ENCODE results near the gene HAUS5.

HAUS5 gene

GRCh38 chr19:35608251-35608650 lies 4.3 kb upstream of the HAUS5 start:
- DNase-seq = no peak

- no peak for DNase-seq
Observed at GRCh38 chr19:35609851-35610353, 2.6 kb upstream of the HAUS5 start.

DNA sequence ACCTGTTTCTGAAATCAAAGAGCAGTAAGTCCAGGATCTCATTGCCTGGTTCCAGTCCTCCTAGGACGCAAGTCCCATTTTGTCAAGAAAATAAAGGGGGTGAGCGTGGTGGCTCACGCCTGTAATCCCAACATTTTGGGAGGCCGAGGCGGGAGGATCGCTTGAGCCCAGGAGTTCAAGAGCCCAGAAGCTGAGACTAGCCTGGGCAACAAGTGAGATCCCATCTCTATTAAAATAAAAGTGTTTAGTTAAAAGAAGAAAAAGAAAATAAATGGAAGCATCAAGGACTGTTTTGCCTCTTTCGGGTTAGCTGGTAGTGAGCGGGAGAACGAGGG lies 344 bp upstream of the HAUS5 start:
- no peak for DNase-seq

DNA sequence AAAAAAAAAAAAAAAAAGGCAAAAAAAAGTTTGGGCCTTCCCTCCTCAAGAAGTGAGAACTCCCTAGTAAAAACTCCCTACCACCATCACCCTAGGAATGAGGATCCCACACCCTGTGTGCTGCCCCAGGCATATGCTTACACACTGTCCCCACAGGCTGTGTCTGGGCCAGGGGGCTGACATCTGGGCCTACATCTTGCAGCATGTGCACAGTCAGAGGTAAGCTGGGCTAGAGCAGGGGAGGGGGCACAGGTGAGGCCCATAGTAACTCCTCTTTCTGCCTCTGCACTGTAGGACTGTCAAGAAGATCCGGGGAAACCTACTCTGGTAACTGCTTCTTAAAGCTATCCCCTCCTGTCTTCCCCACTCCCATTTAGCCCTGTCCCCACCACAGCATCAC lies 1.0 kb downstream of the HAUS5 start:
- DNase-seq = no peak

DNA sequence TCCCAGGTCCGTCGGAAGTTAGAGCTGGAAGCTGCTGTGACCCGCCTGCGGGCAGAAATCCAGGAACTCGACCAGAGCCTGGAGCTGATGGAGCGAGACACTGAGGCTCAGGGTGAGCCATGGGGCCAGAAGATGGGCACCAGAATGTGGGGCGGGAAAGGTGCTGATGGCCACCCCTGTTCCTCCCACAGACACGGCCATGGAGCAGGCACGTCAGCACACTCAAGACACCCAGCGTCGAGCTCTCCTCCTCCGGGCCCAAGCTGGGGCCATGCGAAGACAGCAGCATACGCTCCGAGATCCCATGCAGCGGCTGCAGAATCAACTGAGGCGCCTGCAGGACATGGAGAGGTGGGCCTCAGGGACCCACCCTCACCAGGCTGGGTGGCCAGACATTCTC lies 2.5 kb downstream of the HAUS5 start:
- DNase-seq = no peak

- no peak for DNase-seq
Observed at GRCh38 chr19:35618857-35619256, 6.3 kb downstream of the HAUS5 start.

DNA sequence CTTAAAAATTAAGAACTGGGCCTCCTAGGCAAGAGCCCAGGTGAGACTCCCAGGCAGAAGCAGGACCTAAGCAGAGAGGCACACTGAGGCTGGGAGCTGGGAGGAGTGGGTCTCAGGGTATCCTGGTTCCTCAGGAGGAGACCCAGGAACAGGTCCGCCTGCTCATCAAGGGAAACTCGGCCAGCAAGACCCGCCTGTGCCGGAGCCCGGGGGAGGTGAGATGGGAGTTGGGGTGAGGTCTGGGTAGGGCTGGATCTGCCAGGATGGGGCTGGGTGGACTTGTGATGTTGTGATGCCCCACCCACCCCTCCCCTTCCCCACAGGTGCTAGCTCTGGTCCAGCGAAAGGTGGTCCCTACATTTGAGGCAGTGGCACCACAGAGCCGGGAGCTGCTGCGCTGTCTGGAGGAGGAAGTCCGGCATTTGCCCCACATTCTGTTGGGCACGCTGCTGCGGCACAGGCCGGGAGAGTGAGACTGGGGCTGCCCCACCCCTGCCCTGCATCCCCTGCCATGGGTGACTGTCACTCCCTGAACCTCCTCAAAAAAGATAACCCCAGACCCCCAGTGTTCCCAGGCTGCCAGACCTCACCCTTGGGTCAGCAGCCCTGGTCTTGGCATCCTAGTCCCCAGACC lies 6.9 kb downstream of the HAUS5 start:
- no peak for DNase-seq

GRCh38 chr19:35620001-35620400 lies 7.5 kb downstream of the HAUS5 start:
- DNase-seq = no peak

- no peak for DNase-seq
Observed at GRCh38 chr19:35621708-35622107, 9.2 kb downstream of the HAUS5 start.

GRCh38 chr19:35622750-35623149 lies 10.2 kb downstream of the HAUS5 start:
- DNase-seq = no peak

DNA sequence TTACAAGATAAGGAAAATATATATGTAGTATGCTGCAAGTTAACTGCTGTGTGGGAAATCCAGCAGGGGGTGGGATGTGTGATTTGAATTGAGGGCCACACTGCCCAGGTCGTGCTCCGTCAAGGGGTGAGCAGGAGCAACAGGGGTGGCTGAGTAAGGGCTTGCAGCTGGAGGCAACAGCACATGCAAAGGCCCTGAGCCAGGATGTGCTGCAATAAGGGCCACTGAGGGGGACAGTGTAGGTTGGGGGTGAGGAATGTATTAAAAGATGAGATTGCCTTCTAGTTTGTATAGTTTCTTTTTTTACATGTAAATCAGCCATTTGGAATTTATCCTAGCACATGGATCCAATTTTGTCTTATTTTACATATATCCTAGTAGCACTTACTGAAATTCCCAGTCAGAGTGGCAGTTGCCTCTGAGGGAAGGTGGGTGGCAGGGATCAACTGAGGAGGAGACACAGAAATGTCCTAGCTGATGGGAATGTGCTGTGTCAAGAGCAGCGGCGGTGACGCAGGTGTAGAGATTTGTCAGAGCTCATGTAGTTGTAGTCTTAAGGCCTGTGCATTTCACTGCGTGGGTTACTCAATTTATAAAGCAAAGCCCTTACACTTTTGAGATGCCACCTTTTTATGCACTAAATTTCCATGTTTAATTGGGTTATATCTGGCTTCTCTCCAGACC lies 10.9 kb downstream of the HAUS5 start:
- DNase-seq = no peak

DNA sequence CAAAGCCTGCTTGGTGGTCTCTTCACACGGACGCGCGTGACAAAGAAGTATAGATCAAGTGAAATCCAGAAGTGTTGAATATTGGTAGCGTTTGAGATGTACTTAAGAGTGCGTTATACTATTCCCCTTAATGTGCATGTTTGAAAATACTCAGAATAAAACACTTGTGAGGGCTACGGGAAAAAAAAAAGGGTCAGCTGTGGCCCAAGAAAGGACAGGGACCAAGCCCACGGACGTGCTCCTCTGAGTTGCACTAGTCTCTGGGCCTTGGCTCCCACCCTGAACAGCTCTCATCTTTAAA lies 15.7 kb downstream of the HAUS5 start:
- no peak for DNase-seq

- peak; percentile 95 to 96 for DNase-seq
Observed at GRCh38 chr19:35628565-35629331, 16.2 kb downstream of the HAUS5 start, which contains the start of gene RBM42. Gene RBM42 (plus strand): TSS chr19:35629036. CDS start chr19:35629154, 118 bp downstream.

DNA sequence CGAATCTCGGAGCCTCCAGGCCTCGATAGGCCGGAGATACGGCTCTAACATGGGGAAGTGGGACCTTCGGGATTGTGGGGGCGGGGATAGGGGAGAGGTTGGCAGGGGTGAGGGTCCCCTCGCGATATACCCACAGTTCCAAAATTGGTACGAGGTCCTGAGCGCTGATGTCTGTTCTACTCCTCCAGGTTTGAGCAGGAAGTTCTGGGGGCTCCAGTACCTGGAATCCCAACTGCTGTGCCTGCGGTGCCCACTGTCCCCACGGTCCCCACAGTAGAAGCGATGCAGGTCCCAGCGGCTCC lies 16.7 kb downstream of the HAUS5 start:
- DNase-seq = no peak

- no peak for DNase-seq
Observed at GRCh38 chr19:35633727-35634440, 21.3 kb downstream of the HAUS5 start.

GRCh38 chr19:35636651-35637050 lies 24.1 kb downstream of the HAUS5 start:
- no peak for DNase-seq

DNA sequence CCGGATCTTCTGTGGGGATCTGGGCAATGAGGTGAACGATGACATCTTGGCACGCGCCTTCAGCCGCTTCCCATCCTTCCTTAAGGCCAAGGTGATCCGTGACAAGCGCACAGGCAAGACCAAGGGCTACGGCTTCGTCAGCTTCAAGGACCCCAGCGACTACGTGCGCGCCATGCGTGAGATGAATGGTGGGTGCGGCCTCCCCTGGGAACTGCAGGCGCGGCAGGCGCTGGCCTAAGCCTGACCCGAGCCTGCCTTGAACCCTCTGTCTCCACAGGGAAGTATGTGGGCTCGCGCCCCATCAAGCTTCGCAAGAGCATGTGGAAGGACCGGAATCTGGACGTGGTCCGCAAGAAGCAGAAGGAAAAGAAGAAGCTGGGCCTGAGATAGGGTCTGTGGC lies 24.6 kb downstream of the HAUS5 start:
- DNase-seq = no peak

DNA sequence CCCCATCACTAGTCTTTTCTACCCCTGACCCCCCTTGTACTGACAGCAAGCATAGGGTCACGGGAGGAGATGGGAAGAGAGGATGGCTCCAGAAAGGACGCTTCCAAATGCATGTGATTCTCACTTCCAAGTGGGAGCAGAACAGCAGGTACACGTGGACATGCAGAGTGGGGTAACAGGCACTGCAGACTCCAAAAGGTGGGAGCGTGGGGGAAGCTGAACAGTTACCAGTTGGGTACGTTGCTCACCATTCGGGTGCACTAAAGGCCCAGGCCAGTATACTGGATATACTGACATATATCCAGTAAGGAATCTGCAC lies 26.7 kb downstream of the HAUS5 start:
- DNase-seq = no peak

- no peak for DNase-seq
Observed at GRCh38 chr19:35639863-35640262, 27.3 kb downstream of the HAUS5 start.

DNA sequence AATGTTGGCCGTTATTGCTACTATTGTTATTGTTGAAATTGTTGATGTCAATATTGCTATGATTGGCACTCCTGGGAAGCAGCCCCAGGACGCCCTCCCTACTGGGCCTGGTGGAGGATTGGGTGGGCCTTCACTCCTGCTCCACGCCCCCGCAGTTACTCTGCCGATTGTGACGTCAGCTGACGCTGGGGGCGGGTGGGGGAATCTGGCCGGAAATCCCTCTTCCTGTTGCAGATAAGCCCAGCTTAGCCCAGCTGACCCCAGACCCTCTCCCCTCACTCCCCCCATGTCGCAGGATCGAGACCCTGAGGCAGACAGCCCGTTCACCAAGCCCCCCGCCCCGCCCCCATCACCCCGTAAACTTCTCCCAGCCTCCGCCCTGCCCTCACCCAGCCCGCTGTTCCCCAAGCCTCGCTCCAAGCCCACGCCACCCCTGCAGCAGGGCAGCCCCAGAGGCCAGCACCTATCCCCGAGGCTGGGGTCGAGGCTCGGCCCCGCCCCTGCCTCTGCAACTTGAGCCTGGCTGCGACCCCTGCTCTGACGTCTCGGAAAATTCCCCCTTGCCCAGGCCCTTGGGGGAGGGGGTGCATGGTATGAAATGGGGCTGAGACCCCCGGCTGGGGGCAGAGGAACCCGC lies 29.1 kb downstream of the HAUS5 start, which contains the start of gene ETV2:
Gene ETV2, plus strand, starts transcription at position 231 of the 637 bp plus-strand sequence. CDS start 716 bp downstream, outside the sequence.
- no peak for DNase-seq

GRCh38 chr19:35642312-35642711 lies 29.8 kb downstream of the HAUS5 start:
- DNase-seq = no peak

DNA sequence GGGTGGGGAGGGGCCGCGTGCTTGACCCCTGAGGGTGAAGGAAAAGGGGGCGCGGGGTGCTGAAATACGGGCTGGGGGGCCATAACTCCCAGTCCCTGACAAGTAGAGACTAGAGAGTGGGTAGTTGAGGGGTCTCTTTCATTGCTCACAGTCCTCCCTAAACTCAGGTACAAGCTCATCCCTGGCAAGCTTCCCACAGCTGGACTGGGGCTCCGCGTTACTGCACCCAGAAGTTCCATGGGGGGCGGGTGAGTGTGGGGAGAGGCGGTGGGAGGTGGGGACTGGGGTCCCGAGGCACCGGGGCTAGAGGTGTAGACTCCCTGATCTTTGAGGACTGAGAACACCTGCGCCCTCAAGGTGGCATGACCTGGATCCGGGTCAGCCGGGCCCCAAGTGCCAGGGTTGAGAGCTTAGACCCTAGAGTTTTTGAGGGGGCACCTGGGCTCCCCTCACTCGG lies 30.3 kb downstream of the HAUS5 start:
- no peak for DNase-seq

Data from activated CD4-positive, alpha-beta T cell treated with anti-CD3 and anti-CD28 coated beads, Interleukin-2, amount 50 U/mL, for 4 hours (primary cell).